Activated CD8-positive, alpha-beta T cell treated with anti-CD3 and anti-CD28 coated beads for 36 hours (primary cell): Measurements from ENCODE around the gene RFX3. TPM values are rescaled to one million over a fixed set of nuclear protein-coding genes. Genes with fewer than 3 reads are reported as not detected.

Source experiments
- ATAC-seq: fragments of 200-7000 bp; cut with Tn5 transposase; one replicate; pipeline ENCODE4 v1.10.0; 2021; ENCODE audit warnings: mild to moderate bottlenecking, moderate library complexity
- CTCF ChIA-PET: fragments of 350-600 bp; sonication (Branson Sonifier 250); formaldehyde crosslinking; loops from one replicate; lab custom pipeline; 2021; ENCODE audit warnings: antibody characterized with exemption; lab: Charles Lee
- POLR2A ChIA-PET: fragments of 350-600 bp; sonication (Branson Sonifier 250); formaldehyde crosslinking; loops from one replicate; lab custom pipeline; 2021; ENCODE audit warnings: antibody characterized with exemption; lab: Charles Lee
- DNase-seq: peaks from one replicate; pipeline ENCODE4 v3.0.0-alpha.2; 2020
- H3K27ac Mint-ChIP-seq: one replicate; pipeline ENCODE4 v1.8.0; 2021; ENCODE audit warnings: mild to moderate bottlenecking, mixed read lengths
- H3K27me3 Mint-ChIP-seq: one replicate; pipeline ENCODE4 v1.8.0; 2021; ENCODE audit warnings: mixed read lengths
- H3K36me3 Mint-ChIP-seq: one replicate; pipeline ENCODE4 v1.8.0; 2021; ENCODE audit warnings: low read depth, mixed read lengths
- H3K4me1 Mint-ChIP-seq: one replicate; pipeline ENCODE4 v1.8.0; 2021; ENCODE audit warnings: low read depth, mixed read lengths
- H3K4me3 Mint-ChIP-seq: one replicate; pipeline ENCODE4 v1.8.0; 2021; ENCODE audit warnings: mild to moderate bottlenecking, moderate library complexity, mixed read lengths
- H3K9me3 Mint-ChIP-seq: one replicate; pipeline ENCODE4 v1.8.0; 2021; ENCODE audit warnings: mixed read lengths
- intact Hi-C: fragments of 100-400 bp; cut with micrococcal nuclease; formaldehyde crosslinking; loops from one replicate; pipeline ENCODE4 v1.10.0; 2022
- total RNA-seq, 2 experiments: library from RNA; stranded (reverse); gene quantifications; one replicate each; pipeline ENCODE4 v1.2.3, GENCODE V29; 2021
- TF ChIP-seq, protein P1 (sequence below): fragments of 200-600 bp; IDR thresholded peaks from one replicate; pipeline ENCODE4 v1.8.0; 2022; ENCODE audit warnings: antibody characterized with exemption, mild to moderate bottlenecking

The RFX3 gene
- total RNA-seq, 2 experiments from 2014 or later, result 10.3 to 12.3 TPM

DNA sequence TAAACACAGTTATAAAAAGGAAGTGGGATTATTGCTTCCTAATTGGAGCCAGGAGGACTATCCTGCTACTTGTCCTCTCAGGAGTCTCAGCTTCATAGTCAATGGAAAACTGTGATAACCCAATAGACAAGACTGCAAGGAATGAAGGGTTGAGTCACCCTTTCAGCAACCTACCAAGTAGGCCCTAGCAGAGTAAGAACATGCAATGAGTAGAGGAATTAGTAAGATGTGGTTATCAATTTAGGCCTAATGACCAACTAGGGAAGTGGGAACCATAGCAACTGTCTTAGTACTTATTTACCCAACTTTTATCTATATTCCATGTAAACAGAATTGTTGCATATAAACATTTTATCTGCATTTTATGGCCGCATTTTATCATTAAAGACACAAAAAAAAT lies 310.1 kb downstream of the RFX3 start:
- H3K36me3 Mint-ChIP-seq, result no peaks in the 10 kb centered on the region
- CTCF ChIA-PET, result interaction anchor here (1.2 to 1.7 kb wide), 3 partner anchors 10 to 358 kb away, joined by 3 to 4 read pairs (median 3); no protein-coding TSS in a partner anchor
- no peak for DNase-seq
- intact Hi-C loops, result no loop called here
- no peak for ATAC-seq
- TF ChIP-seq, protein P1, sequence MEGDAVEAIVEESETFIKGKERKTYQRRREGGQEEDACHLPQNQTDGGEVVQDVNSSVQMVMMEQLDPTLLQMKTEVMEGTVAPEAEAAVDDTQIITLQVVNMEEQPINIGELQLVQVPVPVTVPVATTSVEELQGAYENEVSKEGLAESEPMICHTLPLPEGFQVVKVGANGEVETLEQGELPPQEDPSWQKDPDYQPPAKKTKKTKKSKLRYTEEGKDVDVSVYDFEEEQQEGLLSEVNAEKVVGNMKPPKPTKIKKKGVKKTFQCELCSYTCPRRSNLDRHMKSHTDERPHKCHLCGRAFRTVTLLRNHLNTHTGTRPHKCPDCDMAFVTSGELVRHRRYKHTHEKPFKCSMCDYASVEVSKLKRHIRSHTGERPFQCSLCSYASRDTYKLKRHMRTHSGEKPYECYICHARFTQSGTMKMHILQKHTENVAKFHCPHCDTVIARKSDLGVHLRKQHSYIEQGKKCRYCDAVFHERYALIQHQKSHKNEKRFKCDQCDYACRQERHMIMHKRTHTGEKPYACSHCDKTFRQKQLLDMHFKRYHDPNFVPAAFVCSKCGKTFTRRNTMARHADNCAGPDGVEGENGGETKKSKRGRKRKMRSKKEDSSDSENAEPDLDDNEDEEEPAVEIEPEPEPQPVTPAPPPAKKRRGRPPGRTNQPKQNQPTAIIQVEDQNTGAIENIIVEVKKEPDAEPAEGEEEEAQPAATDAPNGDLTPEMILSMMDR, result no peak
- POLR2A ChIA-PET, result no interaction called here
- peaks cover 3% of the 10 kb centered on the region for H3K9me3 Mint-ChIP-seq
- no peak overlapping the region for H3K4me3 Mint-ChIP-seq
- peaks cover 6% of the 10 kb centered on the region for H3K27me3 Mint-ChIP-seq
- H3K27ac Mint-ChIP-seq, result no peak overlapping the region
- no peaks in the 10 kb centered on the region for H3K4me1 Mint-ChIP-seq

DNA sequence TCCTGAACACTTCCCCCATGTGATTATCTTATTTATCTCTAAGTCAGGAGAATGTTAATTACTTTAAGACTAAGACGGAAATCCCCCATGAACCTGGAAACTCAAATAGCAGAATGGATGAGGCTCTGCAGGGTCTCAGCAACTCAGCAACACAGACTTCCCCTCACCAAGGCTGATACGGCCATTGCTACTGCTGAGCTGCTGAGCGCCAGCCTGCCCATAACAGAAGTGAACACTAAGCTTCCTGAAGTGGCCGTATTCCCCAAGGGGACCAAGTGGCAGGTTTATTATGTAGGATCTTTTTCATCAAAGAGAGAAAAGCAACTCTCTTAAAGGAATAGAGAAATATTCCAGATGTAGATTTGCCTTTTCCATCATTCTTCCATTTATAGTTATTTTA lies 311.1 kb downstream of the RFX3 start:
- ChIA-PET CTCF (interaction anchor here (1.3 to 1.7 kb wide), 2 partner anchors 9 to 357 kb away, joined by 3 to 4 read pairs; no protein-coding TSS in a partner anchor), POLR2A (no interaction called here)
- Mint-ChIP-seq H3K4me1 (no peaks in the 10 kb centered on the region), H3K27me3 (peaks cover 6% of the 10 kb centered on the region), H3K4me3 (no peak overlapping the region), H3K36me3 (no peaks in the 10 kb centered on the region), H3K27ac (no peak overlapping the region), H3K9me3 (peaks cover 3% of the 10 kb centered on the region)
- DNase-seq, result no peak
- ATAC-seq, result no peak
- TF ChIP-seq, protein P1, result no peak
- intact Hi-C loops, result no loop called here

GRCh38 chr9:3205421-3206095 lies 320.2 kb downstream of the RFX3 start:
- peaks cover 4% of the 10 kb centered on the region for H3K27me3 Mint-ChIP-seq
- no peaks in the 10 kb centered on the region for H3K9me3 Mint-ChIP-seq
- intact Hi-C loops, result no loop called here
- TF ChIP-seq, protein P1, result no peak
- no peak overlapping the region for H3K4me3 Mint-ChIP-seq
- no peaks in the 10 kb centered on the region for H3K36me3 Mint-ChIP-seq
- ATAC-seq (no peak), DNase-seq (no peak)
- H3K4me1 Mint-ChIP-seq, result no peaks in the 10 kb centered on the region
- POLR2A ChIA-PET, result no interaction called here
- no peak overlapping the region for H3K27ac Mint-ChIP-seq
- CTCF ChIA-PET, result interaction anchor here (0.8 to 1.7 kb wide), 3 partner anchors 9 to 24 kb away, joined by 3 to 4 read pairs (median 3); no protein-coding TSS in a partner anchor

GRCh38 chr9:3200331-3200774 lies 325.4 kb downstream of the RFX3 start:
- TF ChIP-seq, protein P1, result no peak
- Mint-ChIP-seq H3K27ac (no peak overlapping the region), H3K36me3 (no peaks in the 10 kb centered on the region), H3K9me3 (no peaks in the 10 kb centered on the region), H3K27me3 (peaks cover 6% of the 10 kb centered on the region), H3K4me3 (no peak overlapping the region), H3K4me1 (no peaks in the 10 kb centered on the region)
- no peak for DNase-seq
- CTCF ChIA-PET, result no interaction called here
- POLR2A ChIA-PET, result no interaction called here
- ATAC-seq, result no peak
- intact Hi-C loops, result no loop called here

- H3K9me3 Mint-ChIP-seq, result no peaks in the 10 kb centered on the region
- peaks cover 4% of the 10 kb centered on the region for H3K27me3 Mint-ChIP-seq
- ChIA-PET POLR2A (no interaction called here), CTCF (no interaction called here)
- no peak overlapping the region for H3K4me3 Mint-ChIP-seq
- TF ChIP-seq, protein P1, result no peak
- DNase-seq, result no peak
- no peak overlapping the region for H3K27ac Mint-ChIP-seq
- intact Hi-C loops, result no loop called here
- H3K4me1 Mint-ChIP-seq, result no peaks in the 10 kb centered on the region
- H3K36me3 Mint-ChIP-seq, result no peaks in the 10 kb centered on the region
- no peak for ATAC-seq
Measured at GRCh38 chr9:3193791-3194190, 332.0 kb downstream of the RFX3 start.
